ENCODE results near the gene RNF17.
"Not testable (repeated sequence)": the region's sequence is repeated elsewhere in the genome, so short reads cannot be mapped to it uniquely, and the experiment has no call there.

Gene RNF17

DNA sequence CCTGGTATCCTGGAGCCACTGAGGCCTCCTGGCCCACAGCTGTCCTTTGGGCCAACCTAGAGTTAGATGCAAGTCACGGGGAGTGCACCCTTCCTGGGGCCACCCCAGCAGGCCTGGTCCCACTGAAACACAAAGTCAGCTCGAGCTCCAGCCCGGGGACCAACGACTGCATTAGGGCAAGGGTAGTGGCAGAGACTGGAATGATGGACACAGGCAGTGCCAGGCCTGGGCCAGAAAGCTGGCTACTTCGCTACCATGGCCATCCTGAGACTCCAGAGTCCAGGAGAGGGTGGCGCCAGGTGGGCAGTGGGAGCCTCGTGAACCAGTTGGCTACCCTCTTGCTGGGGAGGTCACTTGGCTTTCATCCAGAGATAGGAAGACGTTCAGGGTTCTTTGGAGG, 22.2 kb upstream of the RNF17 start:
- no peak for FAIRE-seq
- no peak for DNase-seq (ENCODE audit: insufficient read length, low spot score)

DNA sequence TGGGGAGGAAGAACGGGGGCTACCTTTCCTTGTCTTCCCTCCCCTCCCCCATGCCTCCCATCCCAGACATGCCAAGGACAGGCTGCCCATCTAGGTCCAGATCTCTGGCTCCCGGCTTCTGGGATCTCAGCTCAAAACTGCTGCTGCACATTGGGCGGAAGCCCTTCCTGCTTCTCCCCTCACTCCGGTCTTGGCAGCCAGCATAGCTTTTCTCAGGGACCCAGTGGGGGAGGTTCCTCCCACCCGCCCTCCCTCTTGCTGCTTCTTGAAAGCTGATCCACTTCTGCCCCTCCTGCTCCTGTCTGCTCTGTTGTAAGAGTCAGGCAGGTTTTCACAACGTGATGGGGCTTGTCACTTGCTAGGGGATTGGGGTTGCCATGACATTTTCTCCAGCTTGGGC, 21.7 kb upstream of the RNF17 start:
- DNase-seq (ENCODE audit: insufficient read length, low spot score) (peak; percentile 30), FAIRE-seq (no peak)

DNA sequence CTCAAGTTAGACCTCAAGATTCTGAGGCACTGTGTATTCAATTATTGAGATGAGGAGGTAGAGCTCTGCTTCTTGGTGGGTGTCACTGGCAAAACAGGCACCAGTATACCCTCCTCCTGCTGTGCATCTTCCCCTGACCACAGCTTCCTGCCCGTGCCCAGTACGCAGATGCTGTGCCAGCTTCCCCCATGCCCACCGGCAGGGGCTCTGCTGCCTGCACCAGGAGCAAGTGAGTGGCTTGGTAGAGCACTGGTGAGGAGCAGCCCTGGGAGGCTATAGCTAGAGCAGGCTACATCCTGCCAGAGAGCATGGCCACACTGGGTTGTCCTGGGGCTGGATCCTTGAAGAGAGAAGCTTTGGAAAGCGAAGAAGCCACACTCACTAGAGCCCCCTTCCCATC, 21.0 kb upstream of the RNF17 start:
- DNase-seq (ENCODE audit: insufficient read length, low spot score) (no peak), FAIRE-seq (no peak)

DNA sequence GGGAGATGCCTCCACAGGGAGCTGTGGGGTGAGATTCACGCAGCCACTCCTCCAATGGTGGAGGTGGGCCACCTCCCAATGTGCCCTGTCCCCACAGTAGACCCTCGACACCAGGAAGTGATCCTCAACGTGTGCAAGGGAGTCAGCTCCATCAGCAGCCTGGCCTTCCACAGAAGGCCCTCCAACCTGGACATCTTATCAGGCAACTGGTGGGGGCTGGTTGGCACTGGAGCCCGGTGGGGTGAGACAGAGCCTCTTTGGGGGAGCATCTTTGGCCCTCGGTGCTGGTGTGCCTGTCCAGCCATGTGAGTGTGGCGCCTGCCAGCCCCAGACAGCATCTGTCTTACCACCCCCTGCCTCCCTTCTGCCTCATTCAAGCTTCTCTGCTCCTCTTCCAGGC, 19.7 kb upstream of the RNF17 start:
- DNase-seq (ENCODE audit: insufficient read length, low spot score): no peak

DNA sequence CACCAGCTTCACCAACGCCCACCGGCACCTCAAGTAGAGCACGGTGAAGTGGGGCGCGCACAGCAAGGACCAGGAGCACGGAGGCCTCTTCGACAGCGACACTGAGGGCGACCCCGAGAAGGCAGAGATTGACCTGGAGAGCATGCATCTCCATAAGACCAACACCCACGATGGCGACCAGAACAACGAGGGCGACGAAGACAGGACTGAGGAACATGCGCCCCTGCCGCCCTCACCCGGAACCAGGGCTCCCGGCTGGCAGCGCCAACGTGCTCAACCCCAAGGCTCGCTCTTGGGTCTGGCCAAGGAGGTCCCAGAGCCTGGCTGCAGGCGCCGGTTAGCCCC, 18.5 kb upstream of the RNF17 start:
- DNase-seq (ENCODE audit: insufficient read length, low spot score) (no peak), FAIRE-seq (no peak)

More for the DNA sequence above, 19.7 kb upstream of the RNF17 start:
- no peak for FAIRE-seq

DNA sequence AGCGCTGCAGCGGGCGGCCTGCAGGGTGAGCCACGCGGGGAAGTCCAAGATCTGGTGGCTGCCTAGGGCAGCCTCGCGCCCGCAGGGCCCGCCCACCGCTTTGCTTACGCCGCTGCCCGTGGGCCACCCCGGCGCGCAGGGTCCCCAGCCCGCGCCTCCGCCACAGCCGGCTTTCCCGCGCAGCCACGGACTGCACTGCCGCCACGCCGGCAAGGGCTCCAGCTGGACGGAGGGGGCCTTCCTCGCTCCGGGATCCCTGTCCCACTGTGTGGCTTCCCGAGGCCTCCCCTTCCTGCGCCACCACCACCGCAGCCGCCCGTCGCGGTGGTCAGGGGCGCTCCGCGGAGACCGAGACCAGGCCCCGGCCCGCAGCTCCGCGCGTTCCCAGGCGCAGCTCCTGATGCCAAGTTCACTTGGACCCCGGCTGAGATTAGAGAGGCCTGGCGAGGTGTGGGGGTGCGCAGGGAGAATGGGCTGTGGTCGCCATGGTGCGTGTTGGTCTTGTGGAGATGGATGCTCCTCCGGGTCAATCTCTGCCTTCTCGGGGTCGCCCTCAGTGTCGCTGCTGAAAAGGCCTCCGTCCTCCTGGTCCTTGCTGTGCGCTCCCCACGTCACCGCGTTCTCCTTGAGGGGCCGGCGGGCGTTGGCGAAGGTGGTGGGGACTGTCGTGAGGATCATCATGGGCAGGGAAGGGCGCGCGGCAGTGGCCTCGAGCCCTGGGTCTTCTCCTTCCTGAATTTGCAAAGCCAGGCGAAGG, 17.9 kb upstream of the RNF17 start:
- no peak for DNase-seq (ENCODE audit: insufficient read length, low spot score)
- FAIRE-seq: no peak

DNA sequence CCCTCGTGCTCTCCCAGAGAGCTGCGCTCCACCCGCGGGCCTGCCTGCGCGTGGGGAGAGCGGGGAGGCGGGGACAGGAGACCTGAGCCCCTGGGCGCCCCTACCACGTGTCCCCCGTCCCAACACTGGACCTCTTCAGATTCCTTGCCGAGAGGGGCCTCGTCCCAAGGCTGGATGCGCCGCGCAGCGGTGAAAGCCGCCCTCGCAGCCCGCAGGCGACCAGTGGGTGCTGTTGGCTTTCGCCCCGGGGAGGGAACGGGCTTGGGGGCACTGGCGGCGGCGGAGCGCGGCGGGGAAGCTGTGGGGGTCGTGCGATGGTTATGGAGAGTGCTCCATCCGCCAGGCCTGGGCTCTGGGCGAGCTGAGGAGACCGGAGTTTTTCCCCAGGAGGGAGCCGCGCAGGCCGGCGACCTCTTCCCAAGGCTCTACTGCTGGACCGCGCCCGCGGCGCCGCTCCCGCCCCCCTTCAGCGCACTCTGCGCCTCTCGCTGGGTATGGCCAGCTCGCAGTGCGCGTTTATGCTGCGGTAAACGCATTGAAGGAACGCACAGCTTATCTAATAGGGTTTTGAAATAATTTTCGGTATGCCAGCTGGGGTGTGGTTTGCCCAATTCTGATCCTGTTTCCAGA, 17.2 kb upstream of the RNF17 start:
- FAIRE-seq: no peak
- DNase-seq (ENCODE audit: insufficient read length, low spot score): no peak

DNA sequence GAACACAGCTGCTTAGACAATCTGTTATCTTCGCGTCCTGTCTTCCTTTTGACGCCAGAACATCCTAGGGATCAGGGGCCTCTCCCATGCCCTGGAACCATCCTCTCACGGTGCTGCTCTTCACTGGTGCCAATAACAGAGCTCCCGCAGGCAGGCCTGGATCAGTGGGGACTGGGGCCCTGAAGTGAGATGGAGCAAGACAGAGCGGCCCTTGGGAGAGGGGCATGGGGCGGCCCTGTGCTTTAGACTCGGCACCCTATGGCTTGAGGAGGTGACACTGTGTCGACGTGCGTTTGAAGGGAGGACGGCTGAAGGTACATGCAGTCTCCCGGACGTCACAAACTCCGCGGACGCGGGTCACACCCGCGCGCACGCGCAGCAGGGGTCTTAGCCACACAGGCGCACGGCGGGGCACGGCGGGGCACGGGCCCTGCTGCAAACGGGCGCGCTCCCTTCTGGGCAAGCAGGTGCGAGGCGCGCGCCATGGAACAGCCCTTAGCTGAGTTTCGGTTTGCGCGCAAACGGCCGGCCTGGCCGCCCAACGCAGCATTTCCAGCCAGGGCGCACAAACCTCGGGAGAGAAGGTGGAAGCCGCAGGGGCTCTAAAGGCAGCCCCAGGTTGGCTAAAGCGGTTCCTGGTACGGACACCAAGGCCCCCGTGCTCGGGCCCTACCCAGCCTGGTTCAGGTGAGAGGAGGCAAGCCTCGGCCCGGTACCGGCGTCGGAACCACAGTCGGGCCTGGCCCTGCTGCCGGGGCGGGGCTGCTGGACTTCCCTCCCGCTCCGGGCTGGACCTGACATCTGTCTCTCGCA, 16.5 kb upstream of the RNF17 start:
- DNase-seq (ENCODE audit: insufficient read length, low spot score) (no peak), FAIRE-seq (no peak)

DNA sequence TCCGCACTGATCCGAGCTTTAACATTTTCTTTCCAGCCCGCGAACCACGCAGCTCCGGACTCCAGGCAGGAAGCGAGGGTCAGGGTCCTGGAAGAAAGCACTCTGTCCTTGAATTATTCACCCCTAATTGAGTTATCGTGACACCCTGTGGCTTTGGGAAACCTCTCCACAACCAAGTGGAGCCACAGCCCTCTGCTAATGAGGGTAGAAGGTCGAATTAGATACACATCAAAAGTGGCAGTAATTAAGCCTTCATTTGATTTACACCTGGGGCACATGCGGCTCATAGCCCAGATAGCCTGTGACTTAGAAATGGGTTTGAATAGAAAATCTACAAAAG, 15.9 kb upstream of the RNF17 start:
- FAIRE-seq (no peak), DNase-seq (ENCODE audit: insufficient read length, low spot score) (no peak)

DNA sequence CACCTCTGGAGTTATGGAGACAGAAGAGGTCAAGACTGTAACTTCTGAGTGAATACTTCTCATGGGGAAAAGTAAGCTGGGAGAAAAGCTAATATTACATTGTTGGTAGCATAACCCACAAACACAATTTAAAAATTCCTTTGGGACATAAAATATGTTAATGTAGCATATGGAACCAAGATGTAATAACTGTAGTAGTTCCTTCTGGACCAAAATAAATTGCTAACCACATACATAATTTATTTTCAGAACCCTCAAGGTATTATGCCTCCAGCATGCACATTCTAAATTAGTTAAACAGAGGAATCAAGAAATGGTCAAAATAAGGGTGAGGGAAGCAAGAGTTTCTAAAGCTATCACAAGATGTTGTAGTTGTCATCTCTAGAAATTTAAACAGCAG, 4.8 kb upstream of the RNF17 start:
- no peak for FAIRE-seq
- DNase-seq (ENCODE audit: insufficient read length, low spot score): no peak

DNA sequence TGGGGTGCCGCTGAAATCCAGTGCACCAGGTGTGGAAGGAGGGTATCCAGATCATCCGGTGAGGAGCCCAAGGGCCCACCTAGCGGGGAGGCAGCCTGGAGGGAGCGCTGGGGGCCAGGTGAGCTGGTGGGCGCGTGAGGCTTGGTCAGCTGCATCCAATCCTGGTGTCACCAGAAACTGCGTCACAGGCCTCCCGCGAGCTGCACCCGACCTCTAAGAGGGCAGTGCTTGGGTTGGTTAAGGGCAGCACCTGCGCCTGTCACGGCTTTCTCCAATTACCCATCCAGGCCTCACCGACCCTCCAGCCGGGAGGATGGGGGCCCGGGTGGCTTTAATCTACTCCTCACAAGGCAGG, 284 bp downstream of the RNF17 start:
- no peak for DNase-seq (ENCODE audit: insufficient read length, low spot score)
- FAIRE-seq: no peak

DNA sequence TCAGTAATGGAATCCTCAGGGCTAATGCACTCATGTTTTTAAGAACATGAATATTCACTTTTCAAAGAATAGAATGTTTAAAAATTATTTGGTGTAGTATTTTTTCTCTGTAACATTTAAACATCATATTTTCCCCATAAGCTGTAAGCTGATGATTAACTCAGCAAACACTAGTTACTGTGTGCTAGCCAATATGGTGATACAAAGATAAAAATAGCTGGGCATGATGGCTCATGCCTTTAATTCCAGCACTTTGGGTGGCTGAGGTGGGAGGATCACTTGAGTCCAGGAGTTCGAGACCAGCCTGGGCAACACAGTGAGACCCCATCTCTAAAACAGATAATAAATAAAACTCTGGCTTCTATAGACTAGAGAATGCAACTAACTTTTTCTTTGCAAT, 13.2 kb downstream of the RNF17 start:
- no peak for DNase-seq (ENCODE audit: insufficient read length, low spot score)
- FAIRE-seq: no peak

DNA sequence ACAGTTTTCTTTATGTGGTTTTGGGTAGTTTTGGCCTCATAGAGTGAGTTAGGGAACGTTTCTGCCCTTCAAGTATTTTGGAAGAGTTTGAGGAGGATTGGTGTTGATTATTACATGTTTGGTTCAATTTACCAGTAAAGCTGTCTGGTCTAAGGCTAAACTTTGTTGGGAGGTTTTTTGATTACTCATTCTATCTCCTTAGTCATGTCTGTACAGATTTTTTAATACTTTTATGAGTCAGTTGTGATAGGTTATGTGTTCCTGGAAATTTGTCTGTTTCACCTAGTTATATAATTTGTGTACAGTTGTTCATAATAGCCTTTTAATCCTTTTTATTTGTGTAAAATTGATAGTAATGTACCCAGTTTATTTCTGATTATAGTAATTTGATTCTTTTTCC, 20.4 kb downstream of the RNF17 start:
- FAIRE-seq: no peak
- no peak for DNase-seq (ENCODE audit: insufficient read length, low spot score)

DNA sequence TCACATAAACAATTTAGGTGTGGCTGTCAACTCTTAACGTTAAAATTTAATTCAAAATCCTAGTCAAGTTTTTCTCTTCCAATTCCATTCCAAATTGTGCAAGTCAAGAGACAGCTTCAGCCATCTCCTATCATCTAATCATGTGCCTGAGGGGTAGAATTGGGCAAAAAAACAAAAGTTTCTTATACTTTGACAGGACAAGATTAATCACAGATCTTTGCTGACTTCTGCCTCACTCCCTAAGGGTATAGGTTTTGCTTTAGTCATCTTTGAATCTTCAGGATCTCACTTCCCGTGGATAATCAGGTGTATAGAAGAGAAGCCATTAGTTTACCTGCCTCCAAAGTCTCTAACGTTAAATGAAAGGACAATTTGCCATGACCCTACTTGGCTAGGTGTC, 24.6 kb downstream of the RNF17 start:
- no peak for DNase-seq (ENCODE audit: insufficient read length, low spot score)
- FAIRE-seq: no peak

DNA sequence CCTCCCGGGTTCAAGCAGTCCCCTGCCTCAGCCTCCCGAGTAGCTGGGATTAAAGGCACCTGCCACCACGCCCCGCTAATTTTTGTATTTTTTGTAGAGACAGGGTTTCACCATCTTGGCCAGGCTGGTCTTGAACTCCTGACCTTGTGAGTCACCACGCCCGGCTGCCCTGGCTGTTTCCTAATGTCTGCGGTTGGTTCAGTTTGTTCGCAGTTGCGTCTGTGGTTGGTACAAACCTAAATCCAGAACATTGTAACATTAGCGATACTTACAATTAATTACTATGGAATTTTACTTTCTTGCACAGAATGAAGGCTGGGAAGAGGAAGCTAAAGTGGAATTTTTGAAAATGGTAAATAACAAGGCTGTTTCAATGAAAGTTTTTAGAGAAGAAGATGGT, 38.1 kb downstream of the RNF17 start:
- DNase-seq (ENCODE audit: insufficient read length, low spot score): no peak
- FAIRE-seq: no peak

DNA sequence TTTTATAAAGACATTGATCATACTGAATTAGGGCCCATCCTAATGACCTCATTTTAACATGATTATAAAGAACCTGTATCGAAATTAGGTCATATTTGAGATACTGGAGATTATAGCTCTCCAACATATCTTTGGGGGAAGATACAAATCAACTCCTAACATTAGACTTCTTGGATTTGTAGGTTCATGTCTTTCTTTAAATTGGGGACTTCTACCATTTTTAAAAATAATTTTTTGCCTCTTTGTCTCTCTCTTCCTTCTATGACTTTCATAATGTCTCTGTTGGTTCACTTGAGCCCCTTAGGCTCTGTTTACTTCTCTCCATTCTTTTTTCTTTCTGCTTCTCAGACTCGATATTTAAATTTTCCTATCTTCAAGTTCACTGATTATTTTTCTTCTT, 57.2 kb downstream of the RNF17 start:
- no peak for FAIRE-seq

DNA sequence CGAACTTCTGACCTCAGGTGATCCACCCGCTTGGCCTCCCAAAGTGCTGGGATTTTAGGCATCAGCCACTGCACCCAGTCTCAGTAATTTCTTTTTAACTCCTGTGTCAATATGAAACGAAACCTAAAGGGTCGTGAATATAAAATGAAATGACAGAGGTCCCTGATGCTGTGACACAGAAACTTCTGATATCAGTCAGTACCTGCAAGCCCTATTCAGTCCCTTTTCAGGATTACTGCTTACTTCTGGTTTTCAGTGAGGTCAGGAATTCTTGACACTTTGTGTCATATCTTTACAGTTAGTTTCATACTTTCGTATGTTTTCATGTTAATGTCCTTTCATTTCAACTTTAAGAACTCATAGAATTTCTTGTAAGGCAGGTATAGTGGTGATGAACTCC, 58.7 kb downstream of the RNF17 start:
- FAIRE-seq: no peak

More for the DNA sequence above, 57.2 kb downstream of the RNF17 start:
- DNase-seq (ENCODE audit: insufficient read length, low spot score): no peak

DNA sequence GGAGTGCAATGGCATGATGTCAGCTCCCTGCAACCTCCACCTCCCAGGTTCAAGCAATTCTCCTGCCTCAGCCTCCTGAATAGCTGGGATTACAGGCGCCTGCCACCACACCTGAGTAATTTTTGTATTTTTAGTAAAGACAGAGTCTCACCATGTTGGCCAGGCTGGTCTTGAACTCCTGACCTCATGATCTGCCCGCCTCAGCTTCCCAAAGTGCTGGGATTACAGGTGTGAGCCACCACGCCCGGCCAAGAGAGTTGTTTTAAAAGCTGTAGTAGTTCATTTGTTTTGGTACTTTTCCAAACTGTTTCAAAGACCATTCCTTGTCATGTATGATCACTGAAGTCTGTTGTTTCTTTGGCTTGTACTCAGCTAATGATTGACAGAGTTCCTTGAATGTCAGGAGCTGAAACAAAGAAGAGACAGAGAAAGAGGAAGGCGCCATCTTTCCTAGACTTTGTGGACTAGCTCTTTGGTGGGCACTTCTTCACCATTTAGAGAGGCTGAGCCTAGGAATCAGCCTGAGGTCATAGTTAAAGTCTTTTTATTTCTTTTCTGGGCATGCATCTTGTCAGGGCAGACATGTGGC, 59.2 kb downstream of the RNF17 start:
- FAIRE-seq; DNase-seq (ENCODE audit: insufficient read length, low spot score): not testable (repeated sequence)

More for the DNA sequence above, 58.7 kb downstream of the RNF17 start:
- no peak for DNase-seq (ENCODE audit: insufficient read length, low spot score)

DNA sequence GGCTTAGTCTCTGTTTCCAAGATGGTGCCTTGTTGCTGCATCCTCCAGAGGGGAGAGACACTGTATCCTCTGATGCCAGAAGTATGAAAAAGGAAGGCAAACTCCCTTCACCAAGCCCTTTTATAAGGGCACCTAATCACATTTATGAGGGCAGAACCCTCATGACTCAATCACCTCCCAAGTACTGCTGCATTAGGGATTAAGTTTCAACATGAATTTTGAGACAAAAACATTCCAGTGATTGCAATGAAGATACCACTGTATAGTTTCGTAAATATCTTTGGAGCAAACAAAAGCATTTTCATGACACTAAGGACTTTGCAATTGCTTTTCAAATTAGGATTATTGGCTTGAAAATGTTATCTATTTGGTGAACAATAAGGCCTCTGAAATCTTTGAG, 63.8 kb downstream of the RNF17 start:
- FAIRE-seq (no peak), DNase-seq (ENCODE audit: insufficient read length, low spot score) (no peak)

DNA sequence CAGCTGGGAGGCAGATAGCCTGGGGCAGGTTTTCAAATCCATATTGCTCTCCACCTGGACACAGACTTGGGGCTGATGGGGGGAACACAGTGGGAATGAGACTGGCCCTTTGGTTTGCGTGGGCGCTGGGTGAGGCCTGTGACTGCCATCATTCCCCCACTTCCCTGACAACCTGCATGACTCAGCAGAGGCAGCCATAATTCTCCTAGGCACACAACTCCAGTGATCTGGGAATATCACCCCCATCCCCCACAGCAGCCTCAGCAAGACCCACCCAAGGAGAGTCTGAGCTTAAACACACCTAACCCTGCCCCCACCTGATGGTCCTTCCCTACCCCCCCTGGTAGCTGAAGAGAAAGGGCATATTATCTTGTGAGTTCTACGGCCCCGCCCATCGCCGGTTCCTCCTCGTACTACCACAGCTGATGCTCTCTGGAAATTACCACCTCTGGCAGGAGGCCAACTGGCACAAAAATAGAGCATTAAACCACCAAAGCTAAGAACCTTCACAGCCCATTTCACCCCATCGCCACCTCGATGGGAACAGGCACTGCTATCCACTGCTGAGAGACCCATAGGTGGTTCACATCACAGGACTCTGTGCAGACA, 71.0 kb downstream of the RNF17 start:
- FAIRE-seq (no peak), DNase-seq (ENCODE audit: insufficient read length, low spot score) (no peak)

DNA sequence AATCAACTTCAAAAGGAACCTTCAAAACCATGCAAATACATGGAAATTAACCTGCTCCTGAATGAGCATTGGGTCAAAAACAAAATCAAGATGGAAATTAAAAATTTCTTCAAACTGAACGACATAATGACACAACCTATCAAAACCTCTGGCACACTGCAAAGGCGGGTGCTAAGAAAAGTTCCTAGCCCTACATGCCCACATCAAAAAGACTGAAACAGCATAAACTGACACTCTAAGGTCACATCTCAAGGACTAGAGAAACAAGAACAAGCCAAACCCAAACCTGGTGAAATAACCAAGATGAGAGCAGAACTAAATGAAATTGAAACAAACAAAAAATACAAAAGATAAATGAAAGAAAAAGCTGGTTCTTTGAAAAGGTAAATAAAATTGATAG, 73.6 kb downstream of the RNF17 start:
- not testable (repeated sequence) for FAIRE-seq; DNase-seq (ENCODE audit: insufficient read length, low spot score)
